Superior temporal gyrus (tissue), 1 donor: Measurements from ENCODE around the gene ATG2A.
A peak's percentile ranks its signal among the peaks of the same experiment; 100 is the strongest.
"Not testable (repeated sequence)": the region's sequence is repeated elsewhere in the genome, so short reads cannot be mapped to it uniquely, and the experiment has no call there.

ENCODE experiments used
- DNase-seq: peaks from one replicate; pipeline ENCODE4 v3.0.0-alpha.2; 2016; ENCODE audit errors: extremely low spot score

Gene ATG2A

GRCh38 chr11:64854534-64855502 lies 62.2 kb downstream of the ATG2A start:
- no peak for DNase-seq

- DNase-seq = no peak
Measured at GRCh38 chr11:64854157-64854533, 62.9 kb downstream of the ATG2A start.

- DNase-seq = no peak
Measured at GRCh38 chr11:64853709-64854108, 63.3 kb downstream of the ATG2A start.

GRCh38 chr11:64852804-64853509 lies 64.1 kb downstream of the ATG2A start:
- no peak for DNase-seq

- DNase-seq = no peak
Measured at GRCh38 chr11:64851831-64852351, 65.1 kb downstream of the ATG2A start.

- DNase-seq = no peak
Measured at GRCh38 chr11:64850979-64851567, 65.9 kb downstream of the ATG2A start.

GRCh38 chr11:64849598-64850356 lies 67.2 kb downstream of the ATG2A start:
- DNase-seq = no peak

- no peak for DNase-seq
Measured at GRCh38 chr11:64848826-64849597, 68.0 kb downstream of the ATG2A start.

- DNase-seq = no peak
Measured at GRCh38 chr11:64848214-64848825, 68.7 kb downstream of the ATG2A start.

- DNase-seq = peak; percentile 95
Measured at GRCh38 chr11:64846998-64847666, 69.9 kb downstream of the ATG2A start.

- not testable (repeated sequence) for DNase-seq
Measured at GRCh38 chr11:64845776-64846129, 71.3 kb downstream of the ATG2A start.

GRCh38 chr11:64845129-64845775 lies 71.8 kb downstream of the ATG2A start:
- DNase-seq = no peak
